Measurements from ENCODE around the gene SARM1. TPM values are rescaled to one million over a fixed set of nuclear protein-coding genes. Genes with fewer than 3 reads are reported as not detected.

The SARM1 gene
- total and polyA plus RNA-seq, 9 of the 15 experiments (the other 6 are each of a cell fraction or from before 2014, with no cell fraction given), result 0.04 to 0.55 (median 0.11) TPM; not detected in 2

DNA sequence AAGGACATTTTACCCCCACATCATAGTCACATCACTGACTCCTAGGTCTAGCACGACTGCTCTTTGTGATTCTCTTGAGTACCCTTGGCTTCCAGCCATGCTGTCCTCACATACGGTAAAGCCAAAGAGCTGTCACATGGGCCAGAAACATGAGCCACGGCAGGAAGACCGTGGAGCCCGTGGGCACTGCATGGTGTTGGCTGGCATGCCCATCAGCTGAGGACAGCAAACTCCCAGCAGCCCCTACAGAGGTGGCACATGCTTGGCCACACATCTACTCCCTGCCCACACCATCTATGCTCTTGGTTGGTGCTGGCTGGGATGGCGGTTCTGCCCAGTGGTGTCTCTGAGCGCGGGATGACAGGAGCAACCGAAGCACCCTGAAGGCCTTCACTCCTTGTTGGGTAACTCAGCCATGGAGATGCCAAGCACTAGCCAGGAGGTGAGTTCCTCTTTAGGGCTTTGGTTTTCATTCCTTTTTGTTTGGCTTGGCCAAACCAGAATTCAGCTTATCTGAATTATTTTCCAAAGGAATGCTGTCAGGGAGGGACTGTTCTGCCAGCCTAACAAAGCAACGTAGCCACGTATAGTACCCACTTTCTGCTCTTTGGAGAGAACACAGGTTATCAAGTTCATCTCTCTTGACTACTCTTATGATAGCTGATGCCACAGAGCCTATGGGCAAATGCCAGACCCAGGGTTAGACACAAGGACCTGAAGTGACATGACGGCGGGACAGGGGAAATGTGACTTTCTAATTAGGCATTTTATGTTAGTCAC, 25.9 kb upstream of the SARM1 start:
- Histone ChIP-seq H3K4me3 (no peak overlapping the region), H4K20me1 (replicated peaks; ENCODE audit: control insufficient read depth, insufficient read depth, low read length) (no peaks in the 10 kb centered on the region; the same call in none of the 2 replicates), H2AFZ (ENCODE audit: low read depth, low read length) (no peak overlapping the region), H3K4me2 (ENCODE audit: insufficient read depth, low read length) (no peak overlapping the region), H3K36me3 (ENCODE audit: control insufficient read depth, insufficient read depth, low read length) (peaks cover 92% of the 10 kb centered on the region), H3K79me2 (ENCODE audit: control insufficient read depth, insufficient read depth, low read length) (no peaks in the 10 kb centered on the region), H3K9me3 (replicated peaks; ENCODE audit: control insufficient read depth, insufficient read depth, low read depth, low read length) (no peaks in the 10 kb centered on the region), H3K4me1 (replicated peaks in 1 of 2; ENCODE audit: control insufficient read depth in 2 of 2, insufficient read depth in 2 of 2, low read length in 2 of 2) (peaks cover 0 to 3% of the 10 kb centered on the region in 2 experiments; a peak in 1 of 5 replicates), H3K27me3 (ENCODE audit: control insufficient read depth in 2 of 2, insufficient read depth in 2 of 2, low read length in 2 of 2) (no peaks in the 10 kb centered on the region), H3K27ac (ENCODE audit: extremely low read depth, low read depth, low read length) (no peak overlapping the region), H3K9me1 (ENCODE audit: control insufficient read depth, insufficient read depth, low read length) (peaks cover 2% of the 10 kb centered on the region), H3K9ac (ENCODE audit: insufficient read depth in 1 of 2, low read depth in 2 of 2, low read length in 2 of 2) (no peak overlapping the region)
- TF ChIP-seq NFATC3 (IDR thresholded peaks at IDR 0.05), result no peak
- peak; percentile 31; the same call in 1 of the 2 replicates for TF ChIP-seq SUPT5H (IDR thresholded peaks at IDR 0.05)
- TF ChIP-seq POLR2A (conservative IDR thresholded peaks at IDR 0.05), result peak; percentile 46; the same call in 1 of the 2 replicates
- 0 out of 2 replicates have a peak, but pooled peaks have one; percentile 17 for TF ChIP-seq POLR2AphosphoS2 (IDR thresholded peaks at IDR 0.05; ENCODE audit: low read length)
- no peak for TF ChIP-seq FOXJ2 (tag; IDR thresholded peaks at IDR 0.05)
- TF ChIP-seq POLR2G (IDR thresholded peaks at IDR 0.05; ENCODE audit: low read depth, low read length), result peak; percentile 61
- TF ChIP-seq, protein P1, sequence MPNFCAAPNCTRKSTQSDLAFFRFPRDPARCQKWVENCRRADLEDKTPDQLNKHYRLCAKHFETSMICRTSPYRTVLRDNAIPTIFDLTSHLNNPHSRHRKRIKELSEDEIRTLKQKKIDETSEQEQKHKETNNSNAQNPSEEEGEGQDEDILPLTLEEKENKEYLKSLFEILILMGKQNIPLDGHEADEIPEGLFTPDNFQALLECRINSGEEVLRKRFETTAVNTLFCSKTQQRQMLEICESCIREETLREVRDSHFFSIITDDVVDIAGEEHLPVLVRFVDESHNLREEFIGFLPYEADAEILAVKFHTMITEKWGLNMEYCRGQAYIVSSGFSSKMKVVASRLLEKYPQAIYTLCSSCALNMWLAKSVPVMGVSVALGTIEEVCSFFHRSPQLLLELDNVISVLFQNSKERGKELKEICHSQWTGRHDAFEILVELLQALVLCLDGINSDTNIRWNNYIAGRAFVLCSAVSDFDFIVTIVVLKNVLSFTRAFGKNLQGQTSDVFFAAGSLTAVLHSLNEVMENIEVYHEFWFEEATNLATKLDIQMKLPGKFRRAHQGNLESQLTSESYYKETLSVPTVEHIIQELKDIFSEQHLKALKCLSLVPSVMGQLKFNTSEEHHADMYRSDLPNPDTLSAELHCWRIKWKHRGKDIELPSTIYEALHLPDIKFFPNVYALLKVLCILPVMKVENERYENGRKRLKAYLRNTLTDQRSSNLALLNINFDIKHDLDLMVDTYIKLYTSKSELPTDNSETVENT (CRISPR knock-in tag; IDR thresholded peaks at IDR 0.05), result no peak
- TF ChIP-seq NELFE (IDR thresholded peaks at IDR 0.05; ENCODE audit: insufficient read depth, insufficient read length), result no peak
- TF ChIP-seq RBFOX2 (IDR thresholded peaks at IDR 0.05; ENCODE audit: low read depth, low read length), result peak; percentile 52
- ChIA-PET CTCF (ENCODE audit: low intra/inter-chr PET ratio) (no interaction called here), POLR2A (interaction anchor here (0.6 to 4.2 kb wide), 6 partner anchors 9 to 30 kb away, joined by 3 to 44 read pairs (median 6); partner anchors contain the start of genes IFT20, POLDIP2 and TNFAIP1)
- FAIRE-seq (no peak), ATAC-seq (no peak), DNase-seq (ENCODE audit: extremely low read depth in 1 of 4, low spot score in 3 of 4) (no peak)
- in situ Hi-C loops (cut with MboI) (no loop called here), intact Hi-C loops (cut with micrococcal nuclease) (no loop called here)
- WGBS (ENCODE audit: insufficient coverage, low coverage, missing lambda C conversion rate), result 87% methylated on average over 13 of the region's 13 CpGs
- no TSS peak for BruUV-seq (replicated peaks)

All from K562 (cell line).